Activated T-helper 2 cell treated with anti-CD3 and anti-CD28 coated beads, Interferon-gamma antibody, Interleukin-2, Interleukin-4, amounts not matched to agents 10 μg/mL and 5 μg/mL and 100 μg/mL, durations not matched to agents 14 hours and 24 hours and 36 hours (primary cell): Measurements from ENCODE around the gene COMP. TPM values are rescaled to one million over a fixed set of nuclear protein-coding genes. Genes with fewer than 3 reads are reported as not detected.

Experiments used
- DNase-seq: peaks from one replicate; pipeline ENCODE4 v3.0.0; 2021; ENCODE audit warnings: low spot score
- H3K27ac Mint-ChIP-seq: one replicate; pipeline ENCODE4 v1.8.0; 2021; ENCODE audit warnings: mixed read lengths
- H3K27me3 Mint-ChIP-seq: one replicate; pipeline ENCODE4 v1.8.0; 2021; ENCODE audit warnings: low read depth, mixed read lengths
- H3K36me3 Mint-ChIP-seq: one replicate; pipeline ENCODE4 v1.8.0; 2021; ENCODE audit warnings: low read depth, mixed read lengths
- H3K4me1 Mint-ChIP-seq: one replicate; pipeline ENCODE4 v1.8.0; 2021; ENCODE audit warnings: low read depth, mixed read lengths
- H3K4me3 Mint-ChIP-seq: one replicate; pipeline ENCODE4 v1.8.0; 2021; ENCODE audit warnings: low read depth, mild to moderate bottlenecking, moderate library complexity, mixed read lengths
- H3K9me3 Mint-ChIP-seq: one replicate; pipeline ENCODE4 v1.8.0; 2021; ENCODE audit warnings: mixed read lengths
- intact Hi-C: fragments of 100-400 bp; cut with micrococcal nuclease; formaldehyde crosslinking; loops from one replicate; pipeline ENCODE4 v1.15.1; 2023
- total RNA-seq: library from RNA; stranded (reverse); gene quantifications from 2 replicates; pipeline ENCODE4 v1.2.3, GENCODE V29; 2022

Gene COMP
- not detected in 2 replicates for total RNA-seq

- no peaks in the 10 kb centered on the region for H3K9me3 Mint-ChIP-seq
- DNase-seq = no peak
- peaks cover 68% of the 10 kb centered on the region for H3K27me3 Mint-ChIP-seq
- peak within 1 kb of the TSS; percentile 36 for H3K27ac Mint-ChIP-seq
- no peaks in the 10 kb centered on the region for H3K36me3 Mint-ChIP-seq
- H3K4me1 Mint-ChIP-seq = peaks cover 13% of the 10 kb centered on the region
- intact Hi-C loops = no loop called here
- H3K4me3 Mint-ChIP-seq = peak within 1 kb of the TSS; percentile 49
These were observed at the start of gene COMP for GRCh38 chr19:18790566-18791314. TSS of gene COMP (minus strand) at chr19:18791305. CDS start at chr19:18791269, 36 bp downstream.

GRCh38 chr19:18840288-18841267 lies 49.5 kb upstream of the COMP start:
- Mint-ChIP-seq H3K27me3 (no peaks in the 10 kb centered on the region), H3K4me1 (peaks cover 47% of the 10 kb centered on the region), H3K4me3 (no peak overlapping the region), H3K27ac (peak overlapping the region; percentile 68), H3K9me3 (no peaks in the 10 kb centered on the region), H3K36me3 (peaks cover 38% of the 10 kb centered on the region)
- DNase-seq = no peak
- intact Hi-C loops = loop anchor here (10.0 kb wide), 2 partner anchors 156 to 386 kb away; partner anchors contain the start of gene CRTC1

GRCh38 chr19:18839465-18840287 lies 48.6 kb upstream of the COMP start:
- H3K4me1 Mint-ChIP-seq = peaks cover 49% of the 10 kb centered on the region
- H3K36me3 Mint-ChIP-seq = peaks cover 44% of the 10 kb centered on the region
- intact Hi-C loops = loop anchor here (10.0 kb wide), 2 partner anchors 155 to 385 kb away; partner anchors contain the start of gene CRTC1
- DNase-seq = no peak
- H3K27ac Mint-ChIP-seq = peak overlapping the region; percentile 33
- H3K27me3 Mint-ChIP-seq = no peaks in the 10 kb centered on the region
- no peak overlapping the region for H3K4me3 Mint-ChIP-seq
- H3K9me3 Mint-ChIP-seq = no peaks in the 10 kb centered on the region

- no peaks in the 10 kb centered on the region for H3K9me3 Mint-ChIP-seq
- intact Hi-C loops = loop anchor here (5.0 kb wide), 1 partner anchor 197 kb away; the partner anchor contains the start of gene KLHL26
- no peaks in the 10 kb centered on the region for H3K27me3 Mint-ChIP-seq
- peak overlapping the region; percentile 38 for H3K27ac Mint-ChIP-seq
- peaks cover 40% of the 10 kb centered on the region for H3K4me1 Mint-ChIP-seq
- no peak for DNase-seq
- H3K4me3 Mint-ChIP-seq = peak overlapping the region; percentile 98
- peaks cover 58% of the 10 kb centered on the region for H3K36me3 Mint-ChIP-seq
These were observed 43.5 kb upstream of the COMP start for GRCh38 chr19:18834644-18834984.

GRCh38 chr19:18833849-18834643 lies 42.9 kb upstream of the COMP start:
- no peaks in the 10 kb centered on the region for H3K9me3 Mint-ChIP-seq
- no peaks in the 10 kb centered on the region for H3K27me3 Mint-ChIP-seq
- intact Hi-C loops = loop anchor here (5.0 kb wide), 1 partner anchor 197 kb away; the partner anchor contains the start of gene KLHL26
- peaks cover 40% of the 10 kb centered on the region for H3K4me1 Mint-ChIP-seq
- no peak for DNase-seq
- peak overlapping the region; percentile 98 for H3K4me3 Mint-ChIP-seq
- H3K36me3 Mint-ChIP-seq = peaks cover 58% of the 10 kb centered on the region
- H3K27ac Mint-ChIP-seq = peak overlapping the region; percentile 38

GRCh38 chr19:18833141-18833476 lies 42.0 kb upstream of the COMP start:
- DNase-seq = no peak
- Mint-ChIP-seq H3K27ac (peak overlapping the region; percentile 87), H3K27me3 (no peaks in the 10 kb centered on the region), H3K9me3 (no peaks in the 10 kb centered on the region), H3K4me1 (peaks cover 37% of the 10 kb centered on the region), H3K36me3 (peaks cover 52% of the 10 kb centered on the region), H3K4me3 (peak overlapping the region; percentile 98)
- intact Hi-C loops = loop anchor here (5.0 kb wide), 1 partner anchor 196 kb away; the partner anchor contains the start of gene KLHL26

GRCh38 chr19:18832306-18833140 lies 41.4 kb upstream of the COMP start:
- Mint-ChIP-seq H3K36me3 (peaks cover 46% of the 10 kb centered on the region), H3K27me3 (peaks cover 5% of the 10 kb centered on the region), H3K27ac (peak overlapping the region; percentile 87), H3K4me1 (peaks cover 31% of the 10 kb centered on the region), H3K4me3 (peak overlapping the region; percentile 98), H3K9me3 (peaks cover 3% of the 10 kb centered on the region)
- peak; percentile 20 for DNase-seq
- intact Hi-C loops = loop anchor here (5.0 kb wide), 1 partner anchor 195 kb away; the partner anchor contains the start of gene KLHL26

- Mint-ChIP-seq H3K36me3 (peaks cover 40% of the 10 kb centered on the region), H3K4me1 (peaks cover 31% of the 10 kb centered on the region), H3K9me3 (peaks cover 8% of the 10 kb centered on the region), H3K27me3 (peaks cover 5% of the 10 kb centered on the region), H3K27ac (peak within 1 kb of the TSS; percentile 87), H3K4me3 (peak within 1 kb of the TSS; percentile 98)
- peak; percentile 95 for DNase-seq
- intact Hi-C loops = loop anchor here (5.0 kb wide), 1 partner anchor 194 kb away; the partner anchor contains the start of gene KLHL26
These were observed 40.6 kb upstream of the COMP start, which contains the start of gene UPF1 for GRCh38 chr19:18831524-18832305. TSS of gene UPF1 (plus strand) at chr19:18831959. CDS start at chr19:18832210, 251 bp downstream.

GRCh38 chr19:18830488-18830887 lies 39.4 kb upstream of the COMP start:
- H3K27ac Mint-ChIP-seq = no peak overlapping the region
- no peak overlapping the region for H3K4me3 Mint-ChIP-seq
- no peak for DNase-seq
- peaks cover 29% of the 10 kb centered on the region for H3K36me3 Mint-ChIP-seq
- peaks cover 14% of the 10 kb centered on the region for H3K9me3 Mint-ChIP-seq
- H3K4me1 Mint-ChIP-seq = peaks cover 22% of the 10 kb centered on the region
- peaks cover 10% of the 10 kb centered on the region for H3K27me3 Mint-ChIP-seq
- intact Hi-C loops = loop anchor here (5.0 kb wide), 1 partner anchor 193 kb away; the partner anchor contains the start of gene KLHL26

- no peak for DNase-seq
- peaks cover 6% of the 10 kb centered on the region for H3K4me1 Mint-ChIP-seq
- no peak overlapping the region for H3K27ac Mint-ChIP-seq
- no peak overlapping the region for H3K4me3 Mint-ChIP-seq
- H3K9me3 Mint-ChIP-seq = peaks cover 14% of the 10 kb centered on the region
- intact Hi-C loops = no loop called here
- peaks cover 12% of the 10 kb centered on the region for H3K36me3 Mint-ChIP-seq
- peaks cover 11% of the 10 kb centered on the region for H3K27me3 Mint-ChIP-seq
These were observed 37.7 kb upstream of the COMP start for GRCh38 chr19:18828786-18829185.
